Osteocyte (in vitro differentiated cells): ENCODE measurements around the gene OBI1. TPM values are rescaled to one million over a fixed set of nuclear protein-coding genes. Genes with fewer than 3 reads are reported as not detected.

Experiments used
- DNase-seq: peaks from one replicate; pipeline ENCODE4 v3.0.0; 2021; ENCODE audit warnings: mixed read lengths; ENCODE audit not compliant: unreplicated experiment; ENCODE audit errors: extremely low spot score
- H3K27ac Mint-ChIP-seq: one replicate; pipeline ENCODE4 v1.8.0; 2021; ENCODE audit warnings: mild to moderate bottlenecking, mixed read lengths; ENCODE audit not compliant: unreplicated experiment
- H3K27me3 Mint-ChIP-seq: one replicate; pipeline ENCODE4 v1.8.0; 2021; ENCODE audit warnings: mixed read lengths; ENCODE audit not compliant: unreplicated experiment
- H3K36me3 Mint-ChIP-seq: one replicate; pipeline ENCODE4 v1.8.0; 2021; ENCODE audit warnings: mixed read lengths; ENCODE audit not compliant: unreplicated experiment
- H3K4me1 Mint-ChIP-seq: one replicate; pipeline ENCODE4 v1.8.0; 2021; ENCODE audit warnings: mixed read lengths; ENCODE audit not compliant: unreplicated experiment
- H3K4me3 Mint-ChIP-seq: one replicate; pipeline ENCODE4 v1.8.0; 2021; ENCODE audit warnings: mild to moderate bottlenecking, moderate library complexity, mixed read lengths; ENCODE audit not compliant: unreplicated experiment
- H3K9me3 Mint-ChIP-seq: one replicate; pipeline ENCODE4 v1.8.0; 2021; ENCODE audit warnings: mixed read lengths; ENCODE audit not compliant: unreplicated experiment
- total RNA-seq: library from RNA; stranded (reverse); gene quantifications from 2 replicates; pipeline ENCODE4 v1.2.1, GENCODE V29; 2021
- TF ChIP-seq, protein P1 (sequence below): fragments of 200-600 bp; sonication (generic); IDR thresholded peaks from 2 replicates; pipeline ENCODE4 v1.5.0; 2021; ENCODE audit warnings: antibody characterized with exemption, mild to moderate bottlenecking, moderate library complexity

The OBI1 gene
- total RNA-seq, 1 donor from 2014 or later = 10.5 TPM

GRCh38 chr13:78608252-78608687, 50.7 kb downstream of the OBI1 start:
- peaks cover 86% of the 10 kb centered on the region for H3K27me3 Mint-ChIP-seq
- peaks cover 28% of the 10 kb centered on the region for H3K4me1 Mint-ChIP-seq
- no peak overlapping the region for H3K27ac Mint-ChIP-seq
- DNase-seq = no peak
- no peaks in the 10 kb centered on the region for H3K9me3 Mint-ChIP-seq
- peak overlapping the region; percentile 76 for H3K4me3 Mint-ChIP-seq
- TF ChIP-seq, protein P1, sequence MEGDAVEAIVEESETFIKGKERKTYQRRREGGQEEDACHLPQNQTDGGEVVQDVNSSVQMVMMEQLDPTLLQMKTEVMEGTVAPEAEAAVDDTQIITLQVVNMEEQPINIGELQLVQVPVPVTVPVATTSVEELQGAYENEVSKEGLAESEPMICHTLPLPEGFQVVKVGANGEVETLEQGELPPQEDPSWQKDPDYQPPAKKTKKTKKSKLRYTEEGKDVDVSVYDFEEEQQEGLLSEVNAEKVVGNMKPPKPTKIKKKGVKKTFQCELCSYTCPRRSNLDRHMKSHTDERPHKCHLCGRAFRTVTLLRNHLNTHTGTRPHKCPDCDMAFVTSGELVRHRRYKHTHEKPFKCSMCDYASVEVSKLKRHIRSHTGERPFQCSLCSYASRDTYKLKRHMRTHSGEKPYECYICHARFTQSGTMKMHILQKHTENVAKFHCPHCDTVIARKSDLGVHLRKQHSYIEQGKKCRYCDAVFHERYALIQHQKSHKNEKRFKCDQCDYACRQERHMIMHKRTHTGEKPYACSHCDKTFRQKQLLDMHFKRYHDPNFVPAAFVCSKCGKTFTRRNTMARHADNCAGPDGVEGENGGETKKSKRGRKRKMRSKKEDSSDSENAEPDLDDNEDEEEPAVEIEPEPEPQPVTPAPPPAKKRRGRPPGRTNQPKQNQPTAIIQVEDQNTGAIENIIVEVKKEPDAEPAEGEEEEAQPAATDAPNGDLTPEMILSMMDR = no peak
- no peaks in the 10 kb centered on the region for H3K36me3 Mint-ChIP-seq

GRCh38 chr13:78607409-78608251, 51.3 kb downstream of the OBI1 start:
- Mint-ChIP-seq H3K9me3 (no peaks in the 10 kb centered on the region), H3K27ac (no peak overlapping the region), H3K4me3 (no peak overlapping the region), H3K36me3 (no peaks in the 10 kb centered on the region), H3K4me1 (peaks cover 31% of the 10 kb centered on the region), H3K27me3 (peaks cover 84% of the 10 kb centered on the region)
- DNase-seq = no peak
- TF ChIP-seq, protein P1 = no peak

DNA sequence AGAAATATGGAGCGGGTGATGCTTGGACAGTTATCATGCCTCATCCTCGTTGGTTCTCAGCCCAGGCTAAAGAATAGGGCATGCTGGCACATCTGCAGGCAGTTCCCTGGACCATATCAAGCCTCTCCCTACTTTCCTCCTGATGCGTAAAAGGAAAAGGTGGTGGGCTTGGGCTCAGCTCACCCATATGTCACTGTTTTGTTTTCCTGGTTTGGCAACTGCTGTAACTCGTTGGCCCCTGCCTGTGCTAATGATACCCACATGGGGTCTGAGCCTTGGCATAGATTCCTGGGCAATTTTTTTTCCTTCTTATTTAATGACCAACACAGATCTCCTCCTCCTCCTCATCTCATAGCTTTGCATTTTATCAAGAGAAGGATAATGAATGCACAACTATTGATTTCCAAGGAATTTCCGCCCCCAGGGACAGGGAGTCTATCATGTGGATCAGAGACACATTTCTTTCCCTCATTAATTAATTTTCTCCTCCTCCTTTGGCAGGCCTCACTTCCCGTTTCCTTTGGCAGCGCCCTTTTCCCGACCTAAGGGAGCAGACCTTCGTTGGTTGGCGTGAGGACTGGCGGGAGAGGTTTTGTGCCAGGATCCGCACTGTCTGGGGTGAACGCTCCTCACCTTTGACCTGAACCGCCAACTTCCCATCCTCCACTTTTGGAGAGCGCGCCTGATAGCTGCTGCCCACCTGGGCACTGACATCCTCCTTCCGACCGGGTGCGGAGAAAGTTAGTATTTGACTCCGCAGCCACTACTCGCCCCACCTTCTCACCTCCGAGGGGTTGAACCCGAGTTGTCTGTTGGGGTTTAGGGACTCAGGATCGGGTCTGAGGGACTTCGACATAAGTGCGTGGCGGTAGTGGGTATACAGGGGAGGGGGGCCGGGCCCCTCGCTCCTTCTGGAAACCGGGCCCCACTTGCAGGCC, 52.2 kb downstream of the OBI1 start:
- H3K9me3 Mint-ChIP-seq = no peaks in the 10 kb centered on the region
- DNase-seq = no peak
- no peak overlapping the region for H3K27ac Mint-ChIP-seq
- TF ChIP-seq, protein P1 = no peak
- no peaks in the 10 kb centered on the region for H3K36me3 Mint-ChIP-seq
- H3K27me3 Mint-ChIP-seq = peaks cover 88% of the 10 kb centered on the region
- H3K4me1 Mint-ChIP-seq = peaks cover 36% of the 10 kb centered on the region
- H3K4me3 Mint-ChIP-seq = no peak overlapping the region

- no peak overlapping the region for H3K27ac Mint-ChIP-seq
- DNase-seq = no peak
- no peaks in the 10 kb centered on the region for H3K36me3 Mint-ChIP-seq
- no peaks in the 10 kb centered on the region for H3K9me3 Mint-ChIP-seq
- no peak overlapping the region for H3K4me3 Mint-ChIP-seq
- TF ChIP-seq, protein P1 = no peak
- H3K27me3 Mint-ChIP-seq = peaks cover 87% of the 10 kb centered on the region
- peaks cover 43% of the 10 kb centered on the region for H3K4me1 Mint-ChIP-seq
Measured at GRCh38 chr13:78604782-78605611, 54.0 kb downstream of the OBI1 start.
